HepG2 (cell line): ENCODE data around the gene POU2AF2. TPM values are rescaled to one million over a fixed set of nuclear protein-coding genes. Genes with fewer than 3 reads are reported as not detected.

Experiments used
- CBX2 ChIP-seq, 2 experiments: fragments of 200-600 bp in 1 of 2; sonication (generic); formaldehyde crosslinking in 1 of 2; IDR thresholded peaks; 2 replicates each; pipeline versions ENCODE4 v1.7.0 to v1.8.1; 2018 to 2022; ENCODE audit warnings: low read depth in 2 of 2, low read length in 1 of 2, mild to moderate bottlenecking in 1 of 2, missing genetic modification reagents in 1 of 2
- NFE2L2 ChIP-seq: fragments of 150-350 bp; IDR thresholded peaks from 2 replicates; pipeline ENCODE4 v1.6.1; 2014; ENCODE audit warnings: low read length
- PRDM4 ChIP-seq: sonication (generic); formaldehyde crosslinking; IDR thresholded peaks from 2 replicates; pipeline ENCODE4 v1.9.0; 2021; ENCODE audit warnings: missing genetic modification reagents, borderline replicate concordance
- ZBTB20 ChIP-seq: sonication (generic); formaldehyde crosslinking; IDR thresholded peaks from 2 replicates; pipeline ENCODE4 v1.8.1; 2023; ENCODE audit warnings: missing genetic modification reagents, low read depth, mild to moderate bottlenecking, borderline replicate concordance
- ZKSCAN1 ChIP-seq: fragments of 150-350 bp; IDR thresholded peaks from 2 replicates; pipeline ENCODE4 v1.6.1; 2014; ENCODE audit warnings: low read length
- ZNF687 ChIP-seq: sonication (generic); formaldehyde crosslinking; IDR thresholded peaks from 2 replicates; pipeline ENCODE4 v1.5.1; 2020; ENCODE audit warnings: mild to moderate bottlenecking, missing genetic modification reagents, moderate library complexity
- ZZZ3 ChIP-seq: sonication (generic); formaldehyde crosslinking; IDR thresholded peaks from 2 replicates; pipeline ENCODE4 v1.4.0; 2020; ENCODE audit warnings: missing genetic modification reagents, mild to moderate bottlenecking, borderline replicate concordance
- polyA plus RNA-seq, 8 experiments: library from polyadenylated mRNA; depleted of rRNA in 3 of 8; stranded (reverse) in 7 of 8; unstranded in 1 of 8; fragments of >200 nt; fragmentation: Illumina TruSeq in 4 of 8; extraction: Trizol in 4 of 8; gene quantifications; 2 replicates each; pipeline versions ENCODE4 v1.2.1 to v1.2.3, GENCODE V29; 2011 to 2016; ENCODE audit warnings: low read depth in 4 of 8, missing spikeins in 1 of 8, mixed read lengths in 1 of 8; ENCODE audit not compliant: insufficient read depth in 1 of 8
- total RNA-seq, 5 experiments: library from RNA; depleted of rRNA; stranded (reverse); fragments of >200 nt; fragmentation: Illumina TruSeq; extraction: Trizol; gene quantifications; 2 replicates each; pipeline ENCODE4 v1.2.3, GENCODE V29; 2016; ENCODE audit warnings: low read depth in 1 of 5
- TF ChIP-seq, protein P1 (sequence below), 2 experiments: sonication (generic) in 1 of 2; formaldehyde crosslinking in 1 of 2; IDR thresholded peaks; 2 replicates each; pipeline versions ENCODE4 v1.4.0 to v1.6.1; 2018 to 2020; ENCODE audit warnings: missing genetic modification reagents in 2 of 2, borderline replicate concordance in 1 of 2, low read depth in 1 of 2, mild to moderate bottlenecking in 1 of 2, missing biosample characterization in 1 of 2
- TF ChIP-seq, protein P2 (sequence below): sonication (generic); formaldehyde crosslinking; IDR thresholded peaks from 2 replicates; pipeline ENCODE4 v1.8.1; 2023; ENCODE audit warnings: missing genetic modification reagents, inconsistent platforms, borderline replicate concordance
- TF ChIP-seq, protein P3 (sequence below): sonication (generic); formaldehyde crosslinking; IDR thresholded peaks from 2 replicates; pipeline ENCODE4 v1.9.0; 2022; ENCODE audit warnings: low read depth, missing genetic modification reagents
- TF ChIP-seq, protein P4 (sequence below): sonication (generic); formaldehyde crosslinking; IDR thresholded peaks from 2 replicates; pipeline ENCODE4 v1.5.0; 2020; ENCODE audit warnings: missing genetic modification reagents
- TF ChIP-seq, protein P5 (sequence below): sonication (generic); formaldehyde crosslinking; IDR thresholded peaks from 2 replicates; pipeline ENCODE4 v1.9.0; 2021; ENCODE audit warnings: missing genetic modification reagents, mild to moderate bottlenecking, borderline replicate concordance

POU2AF2 gene
- total and polyA plus RNA-seq, 2 of the 13 experiments (the other 11 are each of a cell fraction or from before 2014, with no cell fraction given) = 0.11 TPM; not detected in 1

DNA sequence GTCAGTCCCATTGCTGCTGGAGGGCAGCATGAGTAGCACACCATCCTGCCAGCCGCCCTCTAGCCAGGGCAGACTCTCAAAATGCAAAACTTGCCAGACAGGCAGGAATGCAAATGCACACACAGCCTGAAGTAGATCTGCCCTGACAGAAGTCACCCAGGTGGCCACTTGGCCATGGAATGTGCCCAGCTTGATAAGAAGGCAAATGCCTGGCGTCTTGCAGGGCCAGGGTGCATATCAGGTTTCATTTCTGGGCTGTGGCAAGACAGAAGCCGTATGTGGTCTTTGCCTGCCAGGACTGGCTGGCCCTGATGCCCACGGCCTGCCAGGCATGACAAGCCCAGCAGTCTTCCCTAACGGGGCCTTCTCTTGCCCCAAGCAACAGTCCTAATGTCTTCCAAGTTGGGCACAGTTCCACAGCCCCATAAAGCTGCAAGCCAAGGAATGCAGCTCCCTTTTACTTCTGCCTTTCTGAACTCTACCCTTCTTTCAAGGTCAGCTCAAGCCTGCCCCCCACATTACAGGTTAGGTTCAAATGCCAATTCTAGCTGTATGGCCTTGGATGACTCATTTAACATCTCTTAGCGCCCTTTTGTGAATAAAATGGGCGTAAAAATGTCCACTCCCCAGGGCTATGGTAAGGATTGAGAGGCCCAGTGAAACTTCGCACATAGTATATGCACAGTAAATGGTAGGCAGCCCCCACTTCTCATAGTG is 82.5 kb downstream of the POU2AF2 start (continued):
- TF ChIP-seq, protein P1, sequence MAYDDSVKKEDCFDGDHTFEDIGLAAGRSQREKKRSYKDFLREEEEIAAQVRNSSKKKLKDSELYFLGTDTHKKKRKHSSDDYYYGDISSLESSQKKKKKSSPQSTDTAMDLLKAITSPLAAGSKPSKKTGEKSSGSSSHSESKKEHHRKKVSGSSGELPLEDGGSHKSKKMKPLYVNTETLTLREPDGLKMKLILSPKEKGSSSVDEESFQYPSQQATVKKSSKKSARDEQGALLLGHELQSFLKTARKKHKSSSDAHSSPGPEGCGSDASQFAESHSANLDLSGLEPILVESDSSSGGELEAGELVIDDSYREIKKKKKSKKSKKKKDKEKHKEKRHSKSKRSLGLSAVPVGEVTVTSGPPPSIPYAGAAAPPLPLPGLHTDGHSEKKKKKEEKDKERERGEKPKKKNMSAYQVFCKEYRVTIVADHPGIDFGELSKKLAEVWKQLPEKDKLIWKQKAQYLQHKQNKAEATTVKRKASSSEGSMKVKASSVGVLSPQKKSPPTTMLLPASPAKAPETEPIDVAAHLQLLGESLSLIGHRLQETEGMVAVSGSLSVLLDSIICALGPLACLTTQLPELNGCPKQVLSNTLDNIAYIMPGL (CRISPR knock-in tag; IDR thresholded peaks at IDR 0.05; ENCODE audit: borderline replicate concordance in 1 of 2, low read depth in 1 of 2) = no peak
- TF ChIP-seq NFE2L2 (no peak), ZBTB20 (CRISPR knock-in tag) (no peak), ZKSCAN1 (no peak), ZZZ3 (CRISPR knock-in tag) (no peak), ZNF687 (peak; percentile 57), CBX2 (IDR thresholded peaks at IDR 0.05; ENCODE audit: low read depth, low read length) (no peak), CBX2 (CRISPR knock-in tag; IDR thresholded peaks at IDR 0.05; ENCODE audit: low read depth) (no peak), PRDM4 (no peak)
- TF ChIP-seq, protein P2, sequence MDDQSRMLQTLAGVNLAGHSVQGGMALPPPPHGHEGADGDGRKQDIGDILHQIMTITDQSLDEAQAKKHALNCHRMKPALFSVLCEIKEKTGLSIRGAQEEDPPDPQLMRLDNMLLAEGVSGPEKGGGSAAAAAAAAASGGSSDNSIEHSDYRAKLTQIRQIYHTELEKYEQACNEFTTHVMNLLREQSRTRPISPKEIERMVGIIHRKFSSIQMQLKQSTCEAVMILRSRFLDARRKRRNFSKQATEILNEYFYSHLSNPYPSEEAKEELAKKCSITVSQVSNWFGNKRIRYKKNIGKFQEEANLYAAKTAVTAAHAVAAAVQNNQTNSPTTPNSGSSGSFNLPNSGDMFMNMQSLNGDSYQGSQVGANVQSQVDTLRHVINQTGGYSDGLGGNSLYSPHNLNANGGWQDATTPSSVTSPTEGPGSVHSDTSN (CRISPR knock-in tag) = no peak
- TF ChIP-seq, protein P3, sequence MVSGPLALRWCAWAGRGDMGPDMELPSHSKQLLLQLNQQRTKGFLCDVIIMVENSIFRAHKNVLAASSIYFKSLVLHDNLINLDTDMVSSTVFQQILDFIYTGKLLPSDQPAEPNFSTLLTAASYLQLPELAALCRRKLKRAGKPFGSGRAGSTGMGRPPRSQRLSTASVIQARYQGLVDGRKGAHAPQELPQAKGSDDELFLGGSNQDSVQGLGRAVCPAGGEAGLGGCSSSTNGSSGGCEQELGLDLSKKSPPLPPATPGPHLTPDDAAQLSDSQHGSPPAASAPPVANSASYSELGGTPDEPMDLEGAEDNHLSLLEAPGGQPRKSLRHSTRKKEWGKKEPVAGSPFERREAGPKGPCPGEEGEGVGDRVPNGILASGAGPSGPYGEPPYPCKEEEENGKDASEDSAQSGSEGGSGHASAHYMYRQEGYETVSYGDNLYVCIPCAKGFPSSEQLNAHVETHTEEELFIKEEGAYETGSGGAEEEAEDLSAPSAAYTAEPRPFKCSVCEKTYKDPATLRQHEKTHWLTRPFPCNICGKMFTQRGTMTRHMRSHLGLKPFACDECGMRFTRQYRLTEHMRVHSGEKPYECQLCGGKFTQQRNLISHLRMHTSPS (CRISPR knock-in tag) = peak; percentile 58; the same call in 1 of the 2 replicates
- TF ChIP-seq, protein P4, sequence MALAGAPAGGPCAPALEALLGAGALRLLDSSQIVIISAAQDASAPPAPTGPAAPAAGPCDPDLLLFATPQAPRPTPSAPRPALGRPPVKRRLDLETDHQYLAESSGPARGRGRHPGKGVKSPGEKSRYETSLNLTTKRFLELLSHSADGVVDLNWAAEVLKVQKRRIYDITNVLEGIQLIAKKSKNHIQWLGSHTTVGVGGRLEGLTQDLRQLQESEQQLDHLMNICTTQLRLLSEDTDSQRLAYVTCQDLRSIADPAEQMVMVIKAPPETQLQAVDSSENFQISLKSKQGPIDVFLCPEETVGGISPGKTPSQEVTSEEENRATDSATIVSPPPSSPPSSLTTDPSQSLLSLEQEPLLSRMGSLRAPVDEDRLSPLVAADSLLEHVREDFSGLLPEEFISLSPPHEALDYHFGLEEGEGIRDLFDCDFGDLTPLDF (CRISPR knock-in tag) = no peak
- TF ChIP-seq, protein P5, sequence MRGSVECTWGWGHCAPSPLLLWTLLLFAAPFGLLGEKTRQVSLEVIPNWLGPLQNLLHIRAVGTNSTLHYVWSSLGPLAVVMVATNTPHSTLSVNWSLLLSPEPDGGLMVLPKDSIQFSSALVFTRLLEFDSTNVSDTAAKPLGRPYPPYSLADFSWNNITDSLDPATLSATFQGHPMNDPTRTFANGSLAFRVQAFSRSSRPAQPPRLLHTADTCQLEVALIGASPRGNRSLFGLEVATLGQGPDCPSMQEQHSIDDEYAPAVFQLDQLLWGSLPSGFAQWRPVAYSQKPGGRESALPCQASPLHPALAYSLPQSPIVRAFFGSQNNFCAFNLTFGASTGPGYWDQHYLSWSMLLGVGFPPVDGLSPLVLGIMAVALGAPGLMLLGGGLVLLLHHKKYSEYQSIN (CRISPR knock-in tag) = no peak
- TF ChIP-seq, all 625 proteins: peak for 3
